ENCODE data around the gene PCK2.
A peak's percentile ranks its signal among the peaks of the same experiment; 100 is the strongest.

Gene PCK2

DNA sequence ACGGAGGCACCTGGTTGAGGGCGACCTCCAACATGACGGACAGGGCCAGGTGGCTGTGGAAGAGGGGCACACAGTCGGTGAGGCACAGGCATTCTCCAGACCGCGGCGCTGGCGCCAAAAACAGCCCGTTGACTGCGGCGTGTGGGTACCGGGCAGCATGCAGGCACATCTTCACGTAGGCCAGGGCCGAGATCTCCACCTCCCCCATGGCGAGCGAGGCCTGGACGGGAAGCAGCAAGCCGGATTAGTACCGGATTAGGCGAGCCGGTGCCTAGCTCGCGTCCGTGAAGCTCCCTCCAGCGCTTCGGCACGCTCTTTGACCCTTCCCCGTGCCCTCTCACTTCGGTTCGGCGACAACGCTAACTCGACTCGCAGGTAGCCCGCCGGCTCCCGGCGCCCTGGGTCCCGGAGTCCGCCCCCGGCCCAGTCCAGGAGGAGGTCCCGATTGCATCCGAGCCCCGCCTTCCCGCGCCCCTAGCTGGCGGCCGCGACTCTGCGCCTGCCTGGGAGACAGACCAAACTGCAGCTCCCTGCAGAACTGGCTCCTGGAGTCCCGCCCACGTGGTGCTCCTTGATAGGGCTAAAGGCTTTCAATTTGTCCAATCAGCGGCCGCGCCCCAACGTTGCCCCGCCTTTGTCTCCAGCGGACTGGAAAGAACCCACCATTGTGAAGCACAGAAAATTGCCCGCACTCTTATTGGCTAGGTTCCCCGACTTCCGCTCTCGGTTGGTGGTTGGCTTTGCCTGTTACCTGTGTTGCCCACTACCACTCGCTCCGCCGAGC, 47.2 kb downstream of the PCK2 start, which contains the start of gene EMC9 (continued):
- TF ChIP-seq ZSCAN4 (tag by site-specific recombination; IDR thresholded peaks at IDR 0.05), result no peak
- TF ChIP-seq ZNF24 (tag by site-specific recombination; IDR thresholded peaks at IDR 0.05), result peak; percentile 81; the same call in 1 of the 2 replicates
- no peak for TF ChIP-seq ZNF292 (tag by site-specific recombination; IDR thresholded peaks at IDR 0.05; ENCODE audit: borderline replicate concordance, low read depth)
- TF ChIP-seq ZNF677 (tag by site-specific recombination; IDR thresholded peaks at IDR 0.05), result no peak
- TF ChIP-seq, protein P1, sequence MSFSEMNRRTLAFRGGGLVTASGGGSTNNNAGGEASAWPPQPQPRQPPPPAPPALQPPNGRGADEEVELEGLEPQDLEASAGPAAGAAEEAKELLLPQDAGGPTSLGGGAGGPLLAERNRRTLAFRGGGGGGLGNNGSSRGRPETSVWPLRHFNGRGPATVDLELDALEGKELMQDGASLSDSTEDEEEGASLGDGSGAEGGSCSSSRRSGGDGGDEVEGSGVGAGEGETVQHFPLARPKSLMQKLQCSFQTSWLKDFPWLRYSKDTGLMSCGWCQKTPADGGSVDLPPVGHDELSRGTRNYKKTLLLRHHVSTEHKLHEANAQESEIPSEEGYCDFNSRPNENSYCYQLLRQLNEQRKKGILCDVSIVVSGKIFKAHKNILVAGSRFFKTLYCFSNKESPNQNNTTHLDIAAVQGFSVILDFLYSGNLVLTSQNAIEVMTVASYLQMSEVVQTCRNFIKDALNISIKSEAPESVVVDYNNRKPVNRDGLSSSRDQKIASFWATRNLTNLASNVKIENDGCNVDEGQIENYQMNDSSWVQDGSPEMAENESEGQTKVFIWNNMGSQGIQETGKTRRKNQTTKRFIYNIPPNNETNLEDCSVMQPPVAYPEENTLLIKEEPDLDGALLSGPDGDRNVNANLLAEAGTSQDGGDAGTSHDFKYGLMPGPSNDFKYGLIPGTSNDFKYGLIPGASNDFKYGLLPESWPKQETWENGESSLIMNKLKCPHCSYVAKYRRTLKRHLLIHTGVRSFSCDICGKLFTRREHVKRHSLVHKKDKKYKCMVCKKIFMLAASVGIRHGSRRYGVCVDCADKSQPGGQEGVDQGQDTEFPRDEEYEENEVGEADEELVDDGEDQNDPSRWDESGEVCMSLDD (tag by site-specific recombination; IDR thresholded peaks at IDR 0.05), result peak; percentile 60; the same call in 1 of the 2 replicates
- no peak for TF ChIP-seq ZNF549 (tag by site-specific recombination; IDR thresholded peaks at IDR 0.05)
- TF ChIP-seq ZNF623 (tag by site-specific recombination; IDR thresholded peaks at IDR 0.05), result peak; percentile 36; the same call in 1 of the 2 replicates
- TF ChIP-seq ZNF174 (tag by site-specific recombination; IDR thresholded peaks at IDR 0.05), result no peak
- TF ChIP-seq, protein P2, sequence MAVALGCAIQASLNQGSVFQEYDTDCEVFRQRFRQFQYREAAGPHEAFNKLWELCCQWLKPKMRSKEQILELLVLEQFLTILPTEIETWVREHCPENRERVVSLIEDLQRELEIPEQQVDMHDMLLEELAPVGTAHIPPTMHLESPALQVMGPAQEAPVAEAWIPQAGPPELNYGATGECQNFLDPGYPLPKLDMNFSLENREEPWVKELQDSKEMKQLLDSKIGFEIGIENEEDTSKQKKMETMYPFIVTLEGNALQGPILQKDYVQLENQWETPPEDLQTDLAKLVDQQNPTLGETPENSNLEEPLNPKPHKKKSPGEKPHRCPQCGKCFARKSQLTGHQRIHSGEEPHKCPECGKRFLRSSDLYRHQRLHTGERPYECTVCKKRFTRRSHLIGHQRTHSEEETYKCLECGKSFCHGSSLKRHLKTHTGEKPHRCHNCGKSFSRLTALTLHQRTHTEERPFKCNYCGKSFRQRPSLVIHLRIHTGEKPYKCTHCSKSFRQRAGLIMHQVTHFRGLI (tag by site-specific recombination; IDR thresholded peaks at IDR 0.05), result no peak
- TF ChIP-seq, protein P3, sequence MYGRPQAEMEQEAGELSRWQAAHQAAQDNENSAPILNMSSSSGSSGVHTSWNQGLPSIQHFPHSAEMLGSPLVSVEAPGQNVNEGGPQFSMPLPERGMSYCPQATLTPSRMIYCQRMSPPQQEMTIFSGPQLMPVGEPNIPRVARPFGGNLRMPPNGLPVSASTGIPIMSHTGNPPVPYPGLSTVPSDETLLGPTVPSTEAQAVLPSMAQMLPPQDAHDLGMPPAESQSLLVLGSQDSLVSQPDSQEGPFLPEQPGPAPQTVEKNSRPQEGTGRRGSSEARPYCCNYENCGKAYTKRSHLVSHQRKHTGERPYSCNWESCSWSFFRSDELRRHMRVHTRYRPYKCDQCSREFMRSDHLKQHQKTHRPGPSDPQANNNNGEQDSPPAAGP (tag by site-specific recombination; IDR thresholded peaks at IDR 0.05), result peak; percentile 91
- no peak for TF ChIP-seq RBAK (tag by site-specific recombination; IDR thresholded peaks at IDR 0.05)

DNA sequence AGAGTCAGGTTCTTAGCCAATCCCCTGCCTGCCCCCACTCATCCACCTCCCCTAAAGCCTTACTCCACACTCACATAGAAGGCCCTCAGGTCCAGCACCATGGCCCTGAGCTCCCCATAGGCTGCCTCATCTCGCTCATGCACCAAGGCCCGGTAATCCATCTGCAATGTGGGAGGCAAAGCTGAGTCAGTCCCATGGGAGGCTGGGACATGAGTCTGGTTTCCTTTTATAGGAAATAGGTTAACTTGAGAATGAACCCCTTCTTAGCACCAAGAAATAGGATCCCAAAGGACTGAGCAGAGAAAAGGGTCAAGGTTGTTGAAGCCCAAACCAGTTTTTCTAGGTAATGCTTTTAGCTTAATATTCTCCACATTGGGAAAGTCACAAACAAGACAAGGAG, 49.4 kb downstream of the PCK2 start:
- Histone ChIP-seq H3K9me3 (ENCODE audit: control insufficient read depth, insufficient read depth, low read depth, low read length) (no peaks in the 10 kb centered on the region), H3K36me3 (ENCODE audit: control insufficient read depth in 2 of 2, insufficient read depth in 1 of 2, low read length in 2 of 2) (peaks cover 12 to 36% of the 10 kb centered on the region in 2 experiments), H3K27ac (ENCODE audit: extremely low read depth, low read depth, low read length) (no peak overlapping the region), H3K4me3 (ENCODE audit: low read depth, low read length) (no peak overlapping the region), H3K4me1 (ENCODE audit: control insufficient read depth, insufficient read depth, low read length) (peaks cover 12% of the 10 kb centered on the region)
- ChIA-PET POLR2A (interaction anchor here (0.8 kb wide), 1 partner anchor 29 kb away, joined by 4 read pairs; the partner anchor contains the start of genes DCAF11 and NRL), CTCF (interaction anchor here (1.5 kb wide), 1 partner anchor 18 kb away, joined by 4 read pairs; the partner anchor contains the start of gene IRF9)
- TF ChIP-seq ZNF133 (tag by site-specific recombination; IDR thresholded peaks at IDR 0.05) (no peak), GLIS1 (tag by site-specific recombination; IDR thresholded peaks at IDR 0.05) (peak; percentile 70), ZNF302 (tag by site-specific recombination; IDR thresholded peaks at IDR 0.05; ENCODE audit: low read depth) (no peak)

- POLR2A ChIA-PET, result interaction anchor here (3.3 kb wide), 1 partner anchor 29 kb away, joined by 60 read pairs; the partner anchor contains the start of genes DCAF11 and NRL
- no peak overlapping the region for H3K4me3 ChIP-seq (ENCODE audit: low read depth, low read length)
- H3K9me3 ChIP-seq (ENCODE audit: control insufficient read depth, insufficient read depth, low read depth, low read length), result no peaks in the 10 kb centered on the region
- CTCF ChIA-PET, result interaction anchor here (1.5 kb wide), 1 partner anchor 17 kb away, joined by 4 read pairs; the partner anchor contains the start of gene IRF9
- peaks cover 12% of the 10 kb centered on the region for H3K4me1 ChIP-seq (ENCODE audit: control insufficient read depth, insufficient read depth, low read length)
- H3K27ac ChIP-seq (ENCODE audit: extremely low read depth, low read depth, low read length), result no peak overlapping the region
- peaks cover 13 to 35% of the 10 kb centered on the region in 2 experiments for H3K36me3 ChIP-seq (ENCODE audit: control insufficient read depth in 2 of 2, insufficient read depth in 1 of 2, low read length in 2 of 2)
- TF ChIP-seq OVOL3 (tag by site-specific recombination; IDR thresholded peaks at IDR 0.05) (no peak), ZNF645 (tag by site-specific recombination; IDR thresholded peaks at IDR 0.05) (no peak), ZNF785 (tag by site-specific recombination; IDR thresholded peaks at IDR 0.05) (no peak), ZSCAN30 (tag by site-specific recombination; IDR thresholded peaks at IDR 0.05) (no peak), ZNF18 (tag by site-specific recombination; IDR thresholded peaks at IDR 0.05) (no peak), ZNF362 (tag by site-specific recombination; IDR thresholded peaks at IDR 0.05) (no peak), ZNF830 (tag by site-specific recombination; IDR thresholded peaks at IDR 0.05; ENCODE audit: low read depth) (no peak)
Measured at GRCh38 chr14:24144451-24144850, 50.3 kb downstream of the PCK2 start.

All from HEK293 (cell line).